HG03457 (cell line): Measurements from ENCODE around the gene ST8SIA6.
"Not testable (repeated sequence)": the region's sequence is repeated elsewhere in the genome, so short reads cannot be mapped to it uniquely, and the experiment has no call there.

Source experiments
- ATAC-seq: cut with Tn5 transposase; IDR thresholded peaks from one replicate; pipeline ENCODE4 v1.9.1; 2021; ENCODE audit warnings: moderate number of reproducible peaks; ENCODE audit not compliant: unreplicated experiment

The ST8SIA6 gene

DNA sequence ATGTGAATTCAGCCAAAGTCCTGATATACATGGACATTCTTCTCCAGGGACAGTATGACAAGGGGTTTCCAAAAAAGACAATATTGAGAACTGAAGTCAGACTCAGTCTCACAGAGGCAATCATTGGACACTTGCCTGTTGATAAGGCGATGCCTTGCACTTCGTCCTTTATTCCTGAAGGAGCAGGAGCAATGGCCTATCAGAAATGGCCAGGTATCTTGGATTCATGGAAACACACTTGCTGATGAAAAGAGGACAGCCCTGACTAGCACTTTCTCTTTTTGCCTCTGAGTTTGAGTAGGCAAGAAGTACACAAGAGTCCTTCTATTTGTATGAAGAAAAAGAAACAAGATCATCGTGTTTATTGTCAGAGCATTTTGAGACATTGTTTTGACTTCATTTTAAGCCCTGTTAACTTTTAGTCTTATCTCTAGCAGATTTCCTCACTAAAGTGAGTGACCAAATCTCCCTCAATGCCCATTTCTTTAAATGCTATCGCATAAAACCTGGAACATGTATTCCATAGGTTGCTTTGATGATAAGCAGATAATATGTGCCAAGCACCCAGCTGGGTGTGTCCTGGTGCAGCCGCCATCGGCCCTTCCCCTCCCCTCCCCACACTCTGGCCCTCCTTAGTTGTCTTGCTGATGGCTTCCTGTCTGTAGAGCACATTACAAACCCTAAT, 26.6 kb downstream of the ST8SIA6 start:
- no peak for ATAC-seq

DNA sequence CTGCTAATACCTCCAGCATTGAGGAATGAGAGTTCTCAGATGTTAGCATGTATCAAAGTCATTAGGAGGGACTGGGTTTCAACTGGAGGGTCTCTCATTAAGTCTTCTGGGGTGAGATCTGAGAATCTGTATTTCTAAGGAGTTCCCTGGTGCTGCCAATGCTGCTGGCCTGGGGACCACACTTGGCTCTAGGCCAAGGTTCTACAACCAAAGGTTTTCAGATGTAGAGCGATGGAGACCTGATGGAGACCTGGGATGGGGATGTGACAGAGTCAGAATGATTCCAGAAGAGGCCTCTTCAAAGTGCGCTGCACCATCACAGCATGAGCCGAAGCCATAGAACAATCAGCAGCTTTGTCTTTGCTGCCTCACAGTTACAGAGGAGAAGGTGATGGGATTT, 27.2 kb downstream of the ST8SIA6 start:
- no peak for ATAC-seq

DNA sequence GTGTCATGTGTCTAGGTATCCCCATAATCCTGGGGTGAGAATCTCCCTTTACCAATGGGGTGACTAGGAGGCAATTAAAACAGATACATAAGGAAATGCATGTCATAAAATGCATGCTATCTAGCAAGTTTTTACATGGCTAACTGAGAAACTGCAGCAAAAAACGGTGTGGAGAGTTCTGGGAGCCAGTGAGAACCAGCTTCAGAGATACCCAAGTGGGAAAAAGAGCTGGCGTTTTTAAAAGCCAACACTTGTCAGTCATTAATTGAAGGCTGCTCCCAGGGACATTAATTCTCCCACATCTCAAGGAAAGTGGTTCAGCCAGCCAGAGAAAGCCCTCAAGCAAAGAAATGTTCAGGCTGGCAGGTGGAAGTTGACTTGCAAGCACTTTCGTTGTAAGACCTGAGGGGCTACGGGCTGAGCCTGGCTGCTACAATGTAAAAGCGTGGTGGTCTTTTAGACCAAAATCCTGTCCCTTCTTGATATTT, 28.1 kb downstream of the ST8SIA6 start:
- no peak for ATAC-seq

DNA sequence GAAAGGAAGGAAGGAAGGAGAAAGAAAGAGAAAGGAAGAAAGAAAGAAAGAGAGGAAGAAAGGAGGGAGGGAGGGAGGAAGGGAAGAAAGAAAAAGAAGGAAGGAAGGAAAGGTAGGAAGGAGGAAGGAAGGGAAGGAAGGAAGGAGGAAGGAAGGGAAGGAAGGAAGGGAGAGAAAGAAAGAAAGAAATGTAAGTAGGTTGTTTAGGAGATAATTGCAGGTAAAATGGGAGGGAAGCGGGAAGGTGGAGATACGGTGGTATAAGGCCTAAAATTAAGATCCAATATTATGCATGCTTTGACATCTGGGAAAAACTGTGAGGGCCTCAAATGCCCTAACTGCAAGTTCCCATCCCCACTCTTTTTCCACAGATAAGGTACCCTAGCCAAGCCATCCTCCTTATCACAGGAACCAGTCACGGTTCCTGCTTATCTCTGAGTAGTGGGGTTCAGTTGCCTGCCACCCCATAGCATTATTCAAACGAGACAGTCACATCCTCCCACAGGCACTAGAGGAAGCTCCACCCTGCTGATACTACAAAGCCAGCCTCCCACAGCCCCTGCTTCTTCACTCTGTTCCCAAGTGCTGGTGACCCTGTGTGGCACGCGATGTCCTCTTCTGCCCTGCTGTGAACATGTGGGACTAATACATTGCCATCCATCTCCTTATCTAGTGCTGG, 28.7 kb downstream of the ST8SIA6 start:
- no peak for ATAC-seq

DNA sequence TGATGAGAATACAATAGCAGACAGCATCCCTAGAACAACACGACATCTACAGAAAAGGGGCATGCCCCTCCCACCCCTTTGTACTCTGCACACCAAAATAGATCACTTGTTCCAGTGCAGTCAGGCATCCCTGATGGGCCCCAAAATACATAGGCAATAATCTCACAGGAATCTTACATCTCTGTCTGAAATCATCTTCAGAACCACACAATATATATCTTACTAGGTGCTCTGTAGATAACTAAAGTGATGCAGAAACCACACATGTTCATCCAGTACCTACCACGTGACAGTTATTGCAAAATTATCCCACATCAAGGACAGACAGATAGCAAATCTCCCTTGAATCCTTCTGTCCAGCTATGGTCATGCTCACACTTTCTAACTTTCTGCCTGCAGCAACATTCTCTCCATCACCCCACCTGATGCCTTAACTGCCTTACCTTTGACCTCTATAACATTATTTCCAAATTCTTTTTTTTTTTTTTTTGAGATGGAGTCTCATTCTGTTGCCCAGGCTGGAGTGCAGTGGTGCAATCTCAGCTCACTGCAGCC, 30.7 kb downstream of the ST8SIA6 start:
- ATAC-seq, result no peak

DNA sequence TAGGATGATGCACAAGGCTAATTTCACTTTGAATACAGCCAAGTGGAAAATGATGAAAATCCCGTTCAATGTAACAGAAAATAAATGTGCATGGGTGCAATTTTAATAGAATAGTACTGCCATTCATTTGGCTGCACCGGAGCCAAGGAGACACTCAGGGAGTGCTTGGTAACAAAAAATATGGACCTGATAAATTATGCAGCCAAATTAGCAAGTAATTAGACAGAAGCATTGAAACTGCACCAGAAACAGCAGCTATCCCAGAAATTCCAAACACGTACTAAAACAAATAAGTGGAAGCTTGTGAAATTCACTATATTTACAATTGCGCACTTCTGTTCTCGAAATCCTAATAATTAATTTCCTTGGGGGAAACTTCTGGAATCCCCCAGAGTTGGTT, 31.5 kb downstream of the ST8SIA6 start:
- ATAC-seq, result no peak

DNA sequence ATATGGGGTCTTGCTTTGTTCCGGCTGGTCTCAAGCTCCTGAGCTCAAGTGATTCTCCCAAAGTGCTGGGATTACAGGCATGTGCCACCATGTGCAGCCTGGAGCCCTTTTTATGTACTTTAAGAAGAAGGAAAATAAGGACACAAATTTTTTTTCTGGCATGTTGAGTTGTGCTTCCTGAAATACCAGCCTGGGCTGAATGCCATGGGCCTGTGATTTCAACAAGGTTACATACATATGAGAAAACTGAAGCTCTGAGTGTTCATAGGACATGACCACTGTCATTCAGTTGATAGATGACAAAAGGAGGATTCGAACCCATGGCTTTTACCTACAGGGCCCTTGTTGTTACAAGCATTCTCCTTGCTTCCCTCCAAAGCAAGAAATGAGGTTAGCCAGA, 36.1 kb downstream of the ST8SIA6 start:
- no peak for ATAC-seq

DNA sequence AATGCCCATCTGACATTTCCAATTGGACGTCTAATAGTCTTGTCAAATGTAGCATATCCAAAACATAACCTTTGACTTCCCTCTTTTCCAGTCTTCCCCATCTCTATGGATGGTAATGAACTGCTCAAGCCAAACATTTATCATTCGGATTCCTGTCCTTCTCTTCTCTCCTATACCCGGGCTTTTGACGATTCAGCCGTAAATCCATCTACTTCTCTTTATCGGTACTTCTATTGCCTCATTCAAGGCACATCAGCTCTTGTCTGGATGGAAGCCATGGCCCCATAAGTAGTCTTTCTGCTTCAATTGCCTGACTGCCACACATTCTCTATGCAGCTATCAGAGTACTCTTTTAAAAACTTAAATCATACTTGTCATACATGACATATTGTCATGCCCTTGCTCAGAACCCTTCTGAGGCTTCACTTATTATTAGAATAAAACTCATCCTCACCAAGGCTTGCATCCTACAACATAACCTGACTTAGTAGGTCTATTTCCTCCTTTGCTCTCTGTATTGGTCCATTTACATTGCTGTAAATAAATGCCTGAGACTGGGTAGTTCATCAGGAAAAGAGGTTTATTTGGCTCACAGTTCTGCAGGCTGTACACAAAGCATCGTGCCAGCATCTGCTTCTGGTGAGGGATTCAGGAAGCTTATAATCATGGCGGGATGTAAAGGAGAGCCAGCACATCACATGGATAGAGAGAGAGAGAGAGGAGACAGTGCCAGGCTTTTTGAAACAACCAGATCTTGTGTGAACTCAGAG, 37.8 kb downstream of the ST8SIA6 start:
- ATAC-seq, result no peak

DNA sequence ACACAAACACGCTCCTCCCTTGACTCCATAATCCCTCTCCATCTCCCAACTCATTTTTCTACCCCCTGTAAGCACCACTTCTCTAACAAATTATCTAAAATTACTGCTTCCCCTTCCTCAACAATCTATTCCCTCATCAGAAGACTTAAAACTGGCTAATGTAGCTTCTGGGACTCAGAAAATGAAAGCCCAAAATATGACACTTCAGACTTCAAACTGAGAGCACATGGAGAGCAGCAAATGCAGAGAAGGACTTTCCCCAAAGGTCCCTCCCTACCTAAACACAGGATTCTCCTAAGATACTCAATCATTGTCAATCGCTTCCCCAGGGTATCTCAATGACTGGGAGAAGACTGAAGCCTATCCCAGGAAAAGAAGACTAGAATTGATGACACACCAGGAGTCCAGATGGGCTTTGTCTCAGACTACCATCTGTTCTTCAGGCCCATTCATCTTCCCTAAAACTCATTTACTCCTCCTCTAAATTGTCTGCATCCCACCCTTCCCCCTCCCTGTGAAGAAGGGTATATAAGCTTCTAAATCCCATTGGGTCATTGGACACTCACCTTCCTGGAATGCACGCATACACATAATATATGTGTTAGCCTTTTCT, 39.2 kb downstream of the ST8SIA6 start:
- no peak for ATAC-seq

DNA sequence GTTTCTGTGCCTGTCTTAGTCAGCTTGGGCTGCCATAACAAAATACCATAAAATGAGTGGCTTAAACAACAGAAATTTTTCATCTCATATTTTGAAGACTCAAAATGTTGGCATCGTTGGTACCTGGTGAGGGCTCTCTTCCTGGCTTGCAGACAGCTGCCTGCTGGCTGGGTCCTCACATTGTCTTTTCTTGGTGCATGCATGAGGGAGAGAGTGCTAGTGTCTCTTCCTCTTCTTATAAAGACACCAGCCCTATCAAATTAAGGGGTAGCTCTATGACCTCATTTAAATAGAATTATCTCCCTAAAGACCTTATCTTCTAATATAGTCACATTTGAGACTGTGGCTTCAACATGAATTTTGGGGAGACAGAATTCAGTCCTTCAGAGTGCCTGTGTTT, 39.9 kb downstream of the ST8SIA6 start:
- no peak for ATAC-seq

DNA sequence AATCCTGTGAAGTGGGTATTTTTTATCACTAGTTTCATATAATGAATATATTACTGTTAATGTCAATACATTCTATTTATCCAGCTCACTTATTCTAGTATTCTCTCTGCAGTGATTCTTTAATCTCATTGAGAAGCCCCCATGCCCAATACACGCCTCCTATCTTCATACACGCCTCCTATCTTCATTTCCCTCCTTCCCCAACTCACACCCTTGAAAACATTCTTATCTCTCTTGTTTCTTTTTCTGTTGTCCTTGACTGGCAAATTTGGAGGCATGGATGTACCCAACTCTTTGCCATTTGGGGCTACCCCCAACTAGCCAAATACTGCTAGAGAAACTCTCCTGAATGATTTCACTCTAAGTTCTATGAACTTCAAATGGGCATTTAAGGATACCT, 40.5 kb downstream of the ST8SIA6 start:
- no peak for ATAC-seq

DNA sequence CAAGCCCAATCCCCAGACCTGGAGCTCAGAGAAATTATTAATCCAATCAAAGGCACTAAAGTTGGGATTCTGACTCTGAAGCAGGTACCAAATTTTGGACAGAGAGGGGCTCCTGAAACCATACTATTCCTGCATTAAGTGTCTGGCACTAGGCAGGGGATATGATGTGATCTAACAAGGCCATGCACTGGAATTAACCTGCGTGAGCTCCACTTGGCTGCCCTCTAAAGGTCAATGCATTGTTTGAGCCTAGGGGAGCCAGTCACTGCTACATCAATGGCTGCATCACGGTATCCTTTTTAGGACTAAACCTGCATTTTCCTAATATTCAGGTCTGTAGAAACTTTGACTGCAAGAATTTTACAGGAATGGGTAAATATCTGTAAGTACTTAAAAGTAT, 42.1 kb downstream of the ST8SIA6 start:
- ATAC-seq, result no peak

DNA sequence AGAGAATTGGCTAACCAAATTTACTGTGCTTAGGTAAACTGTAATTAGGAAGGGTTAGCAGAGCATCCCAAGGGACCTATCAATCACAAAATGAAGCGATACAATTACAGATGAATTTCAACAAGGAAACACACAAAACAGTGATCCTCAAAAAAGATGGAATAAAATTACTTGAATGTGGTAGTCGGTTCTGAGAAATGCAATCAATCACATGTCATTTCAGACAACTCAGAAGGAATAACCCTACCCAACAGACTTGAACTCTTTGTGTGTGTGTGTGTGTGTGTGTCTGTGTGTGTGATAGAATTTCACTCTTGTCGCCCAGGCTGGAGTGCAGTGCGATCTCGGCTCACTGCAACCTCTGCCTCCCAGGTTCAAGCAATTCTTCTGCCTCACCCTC, 43.5 kb downstream of the ST8SIA6 start:
- ATAC-seq, result no peak

DNA sequence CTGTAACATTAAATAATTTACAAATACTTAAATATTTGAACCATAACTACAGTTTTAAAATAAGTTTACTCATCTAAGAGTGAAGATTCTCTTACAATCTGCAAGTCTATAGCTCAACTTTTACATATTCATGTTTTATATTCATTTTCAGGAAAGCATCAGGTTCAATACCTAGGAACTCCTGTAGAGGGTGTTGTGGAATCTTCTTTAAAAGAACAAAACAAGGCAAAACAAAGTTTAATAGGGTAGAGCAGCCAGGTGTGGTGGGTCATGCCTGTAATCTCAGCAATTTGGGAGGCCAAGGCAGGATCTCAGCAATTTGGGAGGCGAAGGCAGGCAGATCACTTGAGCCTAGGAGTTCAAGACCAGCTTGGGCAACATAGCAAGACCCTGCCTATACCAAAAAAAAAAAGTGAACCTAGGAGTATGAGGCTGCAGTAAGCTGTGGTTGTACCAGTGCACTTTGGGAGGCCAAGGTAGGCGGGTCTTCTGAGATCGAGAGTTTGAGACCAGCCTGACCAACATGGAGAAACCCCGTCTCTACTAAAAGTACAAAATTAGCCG, 45.1 kb downstream of the ST8SIA6 start:
- no peak for ATAC-seq

DNA sequence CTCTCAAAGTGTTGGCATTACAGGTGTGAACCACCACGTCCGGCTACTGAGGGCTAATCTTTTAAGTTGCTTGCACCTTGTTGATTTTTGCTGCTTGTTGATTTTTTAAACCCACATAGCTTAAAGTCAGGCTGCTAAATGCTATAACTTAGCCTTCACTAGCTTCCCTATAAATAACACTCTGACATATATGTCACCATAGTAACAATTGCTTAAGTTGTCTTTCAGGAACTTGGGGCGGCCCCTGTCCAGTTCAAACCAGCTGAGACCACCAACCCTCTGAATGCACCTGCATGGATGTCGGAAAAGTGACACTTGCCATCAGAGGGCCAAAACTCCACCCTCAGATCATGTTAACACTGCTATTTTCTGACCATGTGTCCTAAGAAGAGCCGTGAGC, 47.3 kb downstream of the ST8SIA6 start:
- no peak for ATAC-seq

DNA sequence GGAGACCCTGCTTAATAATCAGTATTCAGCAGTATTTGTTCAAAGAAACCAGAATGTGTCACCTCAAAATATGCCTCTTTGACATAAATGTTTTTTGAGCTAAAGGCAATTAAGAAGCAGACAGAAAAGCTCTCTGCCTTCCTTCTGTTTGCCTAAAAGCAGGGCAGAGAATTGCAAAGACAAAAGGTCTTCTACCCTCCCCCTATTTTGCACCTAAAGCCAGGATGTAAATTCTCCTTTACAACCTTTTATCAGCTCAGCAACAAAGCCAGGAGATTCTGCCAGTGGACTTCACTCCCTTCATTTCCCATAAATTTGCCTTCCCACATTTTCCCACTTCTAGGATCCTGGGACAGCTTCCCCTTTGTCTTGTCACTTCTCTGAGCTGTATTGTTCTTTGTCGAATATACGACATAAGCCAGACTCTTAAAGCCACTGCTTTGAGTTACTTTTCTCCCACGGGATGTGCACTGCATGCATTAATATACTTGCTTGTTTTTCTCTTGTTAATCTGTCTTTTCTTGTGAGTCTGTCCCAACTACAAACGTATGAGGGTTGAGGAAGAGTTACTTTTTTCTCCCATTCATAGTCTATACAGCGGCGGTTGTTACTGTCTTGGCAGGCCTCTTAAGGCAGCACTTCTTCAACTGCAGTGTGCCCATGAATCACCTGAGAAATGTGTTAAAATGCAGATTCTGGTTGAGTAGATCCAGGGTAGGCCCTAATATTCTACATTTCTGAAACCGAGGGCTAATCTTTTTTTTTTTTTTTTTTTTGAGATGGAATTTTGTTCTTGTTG, 48.2 kb downstream of the ST8SIA6 start:
- ATAC-seq, result no peak

DNA sequence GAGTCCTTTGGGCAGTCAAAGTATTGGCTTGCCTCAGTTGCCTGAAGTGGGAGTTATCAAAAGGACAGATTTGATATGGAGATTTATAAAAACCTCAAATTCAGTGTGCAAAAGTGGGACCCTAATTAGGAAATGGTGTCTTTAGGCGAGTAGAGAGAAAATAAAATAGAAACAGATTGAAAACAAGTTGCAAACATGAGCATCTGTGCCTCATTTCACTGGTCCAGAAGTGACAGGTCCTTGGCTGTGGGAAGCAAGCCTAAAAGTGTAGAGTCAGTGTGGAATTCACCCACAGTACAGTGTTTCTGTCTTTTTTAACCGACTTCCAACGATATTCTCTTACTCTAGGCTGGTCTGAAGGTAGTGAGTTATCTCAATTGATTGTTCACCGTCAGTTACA, 51.2 kb downstream of the ST8SIA6 start:
- ATAC-seq, result no peak

DNA sequence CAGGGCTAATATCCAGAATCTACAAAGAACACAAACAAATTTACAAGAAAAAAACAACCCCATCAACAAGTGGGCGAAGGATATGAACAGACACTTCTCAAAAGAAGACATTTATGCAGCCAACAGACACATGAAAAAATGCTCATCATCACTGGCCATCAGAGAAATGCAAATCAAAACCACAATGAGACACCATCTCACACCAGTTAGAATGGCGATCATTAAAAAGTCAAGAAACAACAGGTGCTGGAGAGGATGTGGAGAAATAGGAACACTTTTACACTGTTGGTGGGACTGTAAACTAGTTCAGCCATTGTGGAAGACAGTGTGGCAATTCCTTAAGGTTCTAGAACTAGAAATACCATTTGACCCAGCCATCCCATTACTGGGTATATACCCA, 52.4 kb downstream of the ST8SIA6 start:
- not testable (repeated sequence) for ATAC-seq

DNA sequence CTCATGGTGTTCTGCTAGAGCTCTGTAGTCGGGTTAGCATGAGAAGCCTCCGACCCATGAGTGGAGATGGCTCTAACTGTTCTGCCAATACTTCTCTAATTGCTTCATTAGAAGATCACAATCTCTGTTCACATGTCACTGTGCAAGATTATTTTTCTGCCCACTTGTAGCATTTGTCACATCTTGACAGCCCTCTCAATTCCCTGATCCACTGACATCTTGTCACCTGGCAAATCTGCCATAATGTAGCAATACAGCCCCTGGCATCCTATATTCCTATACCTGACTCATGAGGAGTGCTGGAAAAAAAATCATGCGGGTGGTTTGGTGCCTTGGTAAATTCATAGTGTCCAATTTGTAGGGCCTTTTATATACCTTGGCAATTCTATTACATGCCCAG, 58.4 kb downstream of the ST8SIA6 start:
- ATAC-seq, result no peak

DNA sequence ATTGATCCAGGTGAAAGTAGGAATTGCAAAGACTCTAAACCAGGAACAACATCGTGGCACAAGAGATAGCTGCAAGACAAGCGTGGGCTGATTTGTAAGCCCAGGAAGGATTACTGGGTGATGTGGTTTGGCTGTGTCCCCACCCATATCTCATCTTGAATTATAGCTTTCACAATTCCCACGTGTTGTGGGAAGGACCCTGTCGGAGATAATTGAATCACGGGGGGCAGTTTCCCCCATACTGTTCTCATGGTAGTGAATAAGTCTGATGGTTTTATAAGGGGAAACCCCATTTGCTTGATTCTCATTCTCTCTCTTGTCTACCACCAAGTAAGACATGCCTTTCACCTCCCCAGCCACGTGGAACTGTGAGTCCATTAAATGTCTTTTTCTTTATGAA, 59.5 kb downstream of the ST8SIA6 start:
- no peak for ATAC-seq
